ENCODE data around the gene ACADVL.

- no peak for TF ChIP-seq EZH2 (IDR thresholded peaks at IDR 0.05)
- no peak for TF ChIP-seq POLR2AphosphoS5 (IDR thresholded peaks at IDR 0.05; ENCODE audit: borderline replicate concordance, low read depth, low read length)
Observed at GRCh38 chr17:7240375-7240774, 20.6 kb downstream of the ACADVL start.
